Anterior cingulate cortex (tissue), 58 donors: ENCODE measurements around the gene CASR.
"Not testable (repeated sequence)": the region's sequence is repeated elsewhere in the genome, so short reads cannot be mapped to it uniquely, and the experiment has no call there.

ENCODE experiments used
- DNase-seq, 58 donors: peaks; one replicate each; lab custom pipeline; 2025; lab: John Stamatoyannopoulos, UW

The CASR gene

GRCh38 chr3:122183521-122183892 is at the start of gene CASR:
CASR (plus strand) TSS chr3:122183668; CDS start chr3:122254190, 70,522 bp downstream.
- peak in 1 of 58 donors; percentile 0 for DNase-seq

- no peak for DNase-seq
Observed at GRCh38 chr3:122146466-122146865, 37.0 kb upstream of the CASR start.

GRCh38 chr3:122148941-122149627 is 34.4 kb upstream of the CASR start:
- DNase-seq = no peak

GRCh38 chr3:122151480-122151879 is 32.0 kb upstream of the CASR start:
- no peak for DNase-seq

- DNase-seq = not testable (repeated sequence)
Observed at GRCh38 chr3:122164983-122165382, 18.5 kb upstream of the CASR start.

GRCh38 chr3:122167630-122168029 is 15.8 kb upstream of the CASR start:
- DNase-seq = no peak

- no peak for DNase-seq
Observed at GRCh38 chr3:122168044-122168443, 15.4 kb upstream of the CASR start.

GRCh38 chr3:122169911-122170310 is 13.6 kb upstream of the CASR start:
- DNase-seq = no peak

GRCh38 chr3:122171361-122171760 is 12.1 kb upstream of the CASR start:
- not testable (repeated sequence) for DNase-seq

- no peak for DNase-seq
Observed at GRCh38 chr3:122178711-122179110, 4.8 kb upstream of the CASR start.

GRCh38 chr3:122183893-122184590 is 574 bp downstream of the CASR start:
- DNase-seq = no peak

- no peak for DNase-seq
Observed at GRCh38 chr3:122184591-122184929, 1.1 kb downstream of the CASR start.

- no peak for DNase-seq
Observed at GRCh38 chr3:122186372-122186771, 2.9 kb downstream of the CASR start.

GRCh38 chr3:122188737-122189136 is 5.3 kb downstream of the CASR start:
- no peak for DNase-seq

- no peak for DNase-seq
Observed at GRCh38 chr3:122189357-122189756, 5.9 kb downstream of the CASR start.

GRCh38 chr3:122190525-122190924 is 7.1 kb downstream of the CASR start:
- no peak for DNase-seq

GRCh38 chr3:122198966-122199365 is 15.5 kb downstream of the CASR start:
- DNase-seq = no peak

GRCh38 chr3:122199552-122199951 is 16.1 kb downstream of the CASR start:
- DNase-seq = no peak

- DNase-seq = no peak
Observed at GRCh38 chr3:122200661-122201060, 17.2 kb downstream of the CASR start.

GRCh38 chr3:122201476-122201875 is 18.0 kb downstream of the CASR start:
- not testable (repeated sequence) for DNase-seq

GRCh38 chr3:122208579-122208978 is 25.1 kb downstream of the CASR start:
- no peak for DNase-seq

- DNase-seq = no peak
Observed at GRCh38 chr3:122213650-122214049, 30.2 kb downstream of the CASR start.
